HCT116 (cell line): ENCODE measurements around the gene TPP1. TPM values are rescaled to one million over a fixed set of nuclear protein-coding genes. Genes with fewer than 3 reads are reported as not detected.

Experiments used
- ATAC-seq: fragments of 200-7000 bp; cut with Tn5 transposase; 2 replicates; pipeline ENCODE4 v1.9.1; 2020; ENCODE audit warnings: mild to moderate bottlenecking, moderate library complexity
- BruUV-seq: library from RNA; stranded (reverse); fragments of 400-500 nt; replicated peaks from 2 replicates; lab custom pipeline; 2021; lab: Mats Ljungman, UMichigan
- CTCF ChIA-PET: fragments of 300-600 bp; sonication (Branson Sonifier 250); formaldehyde crosslinking; loops from one replicate; lab custom pipeline; 2021; ENCODE audit warnings: antibody characterized with exemption; lab: Charles Lee
- POLR2A ChIA-PET: fragments of 300-600, 350-600 bp; sonication (Branson Sonifier 250); formaldehyde crosslinking; loops from one replicate; lab custom pipeline; 2021; ENCODE audit warnings: antibody characterized with exemption; lab: Charles Lee
- RAD21 ChIA-PET, 2 experiments: fragments of 300-600 bp; sonication (Branson Sonifier 250); formaldehyde crosslinking; loops; one replicate each; lab custom pipeline; 2023; ENCODE audit warnings: low total read pairs in 2 of 2; ENCODE audit not compliant: uncharacterized antibody in 2 of 2, unreplicated experiment in 2 of 2, low non-redundant PET in 1 of 2; lab: Charles Lee
- DNase-seq: peaks from one replicate; pipeline ENCODE4 v3.0.0-alpha.2; 2010; ENCODE audit warnings: low read depth, low spot score
- H2AFZ ChIP-seq: fragments of 200-600 bp; shearing (Covaris generic), sonication (generic); 2 replicates; pipeline ENCODE4 v1.6.1; 2017; ENCODE audit warnings: low read depth, mixed run types, mixed read lengths, antibody characterized with exemption, low read length; ENCODE audit not compliant: poor library complexity, severe bottlenecking
- H3K27ac ChIP-seq: 2 replicates; pipeline ENCODE4 v1.5.1; 2012; ENCODE audit warnings: low read depth, low read length
- H3K27me3 ChIP-seq: fragments of 200-600 bp; sonication (generic); 2 replicates; pipeline ENCODE4 v1.6.1; 2016; ENCODE audit warnings: mixed run types, low read length, mixed read lengths; ENCODE audit not compliant: insufficient read depth
- H3K36me3 ChIP-seq, 2 experiments: fragments of 200-500 bp in 1 of 2; fragments of 200-600 bp in 1 of 2; sonication (Bioruptor generic) in 1 of 2; sonication (generic) in 1 of 2; 2 replicates each; pipeline versions ENCODE4 v1.5.1 to v1.6.1; 2014 to 2016; ENCODE audit warnings: low read length in 2 of 2, inconsistent platforms in 1 of 2, mixed read lengths in 1 of 2, mixed run types in 1 of 2; ENCODE audit not compliant: insufficient read depth in 2 of 2, control insufficient read depth in 1 of 2
- H3K4me1 ChIP-seq, 2 experiments: fragments of 200-600 bp in 1 of 2; sonication (generic) in 1 of 2; 2 replicates each; pipeline versions ENCODE4 v1.5.1 to v1.6.1; 2012 to 2017; ENCODE audit warnings: low read length in 2 of 2, inconsistent platforms in 1 of 2, mild to moderate bottlenecking in 1 of 2, mixed read lengths in 1 of 2, mixed run types in 1 of 2, moderate library complexity in 1 of 2; ENCODE audit not compliant: insufficient read depth in 2 of 2, control insufficient read depth in 1 of 2
- H3K4me2 ChIP-seq: fragments of 200-600 bp; sonication (generic); 2 replicates; pipeline ENCODE4 v1.6.1; 2017; ENCODE audit warnings: mixed run types, low read length, mixed read lengths
- H3K4me3 ChIP-seq, 2 experiments: fragments of 200-600 bp in 1 of 2; sonication (generic) in 1 of 2; replicated peaks in 1 of 2; 2 replicates each; pipeline ENCODE4 v1.5.1; 2011 to 2016; ENCODE audit warnings: low read length in 2 of 2, control low read depth in 1 of 2, low read depth in 1 of 2, mild to moderate bottlenecking in 1 of 2, mixed read lengths in 1 of 2, mixed run types in 1 of 2
- H3K79me2 ChIP-seq: fragments of 200-600 bp; sonication (generic); 2 replicates; pipeline ENCODE4 v1.6.1; 2017; ENCODE audit warnings: mild to moderate bottlenecking, mixed run types, low read length, moderate library complexity, mixed read lengths; ENCODE audit not compliant: insufficient read depth
- H3K9ac ChIP-seq: fragments of 200-600 bp; sonication (generic); 2 replicates; pipeline ENCODE4 v1.6.1; 2016; ENCODE audit warnings: low read length, mixed read lengths
- H3K9me2 ChIP-seq: fragments of 200-600 bp; sonication (generic), shearing (Covaris generic); 2 replicates; pipeline ENCODE4 v1.6.1; 2017; ENCODE audit warnings: mixed run types, mild to moderate bottlenecking, moderate library complexity; ENCODE audit not compliant: insufficient read depth
- H3K9me3 ChIP-seq, 2 experiments: fragments of 200-500 bp in 1 of 2; fragments of 200-600 bp in 1 of 2; sonication (Bioruptor generic) in 1 of 2; sonication (generic) in 1 of 2; 2 replicates each; pipeline ENCODE4 v1.6.1; 2014 to 2017; ENCODE audit warnings: low read length in 2 of 2, mixed read lengths in 2 of 2, inconsistent platforms in 1 of 2, low read depth in 1 of 2, mild to moderate bottlenecking in 1 of 2, mixed run types in 1 of 2, moderate library complexity in 1 of 2; ENCODE audit not compliant: control insufficient read depth in 1 of 2, insufficient read depth in 1 of 2
- H4K20me1 ChIP-seq: fragments of 200-600 bp; sonication (generic), shearing (Covaris generic); 2 replicates; pipeline ENCODE4 v1.6.1; 2017; ENCODE audit warnings: mixed run types, mild to moderate bottlenecking, moderate library complexity; ENCODE audit not compliant: insufficient read depth
- EZH2 ChIP-seq: fragments of 200-600 bp; sonication (generic); IDR thresholded peaks from 2 replicates; pipeline ENCODE4 v1.6.1; 2017; ENCODE audit warnings: antibody characterized with exemption, mixed run types
- EZH2phosphoT487 ChIP-seq: fragments of 200-600 bp; IDR thresholded peaks from 2 replicates; pipeline ENCODE4 v1.6.1; 2018; ENCODE audit warnings: antibody characterized with exemption, borderline replicate concordance
- POLR2AphosphoS5 ChIP-seq: IDR thresholded peaks from 2 replicates; pipeline ENCODE4 v1.6.1; 2011; ENCODE audit warnings: mild to moderate bottlenecking, low read depth, low read length, moderate library complexity
- RAD21 ChIP-seq: IDR thresholded peaks from 2 replicates; pipeline ENCODE4 v1.6.1; 2012; ENCODE audit warnings: low read depth, mild to moderate bottlenecking
- SIN3A ChIP-seq: IDR thresholded peaks from 2 replicates; pipeline ENCODE4 v1.6.1; 2012; ENCODE audit warnings: low read depth
- SRF ChIP-seq: IDR thresholded peaks from 2 replicates; pipeline ENCODE4 v1.6.1; 2012; ENCODE audit warnings: low read depth
- TCF7L2 ChIP-seq: IDR thresholded peaks from 2 replicates; pipeline ENCODE4 v1.7.0; 2011; ENCODE audit warnings: borderline replicate concordance, inconsistent platforms; ENCODE audit not compliant: insufficient read depth, insufficient read length; ENCODE audit errors: extremely low read depth
- YY1 ChIP-seq: IDR thresholded peaks from 2 replicates; pipeline ENCODE4 v1.6.1; 2011; ENCODE audit warnings: low read length, low read depth, moderate library complexity, mild to moderate bottlenecking; ENCODE audit not compliant: insufficient replicate concordance; ENCODE audit errors: extremely low read depth
- ZFX ChIP-seq: fragments of 450-650 bp; IDR thresholded peaks from 2 replicates; pipeline ENCODE4 v1.6.1; 2017
- ZNF274 ChIP-seq: fragments of 200-500 bp; sonication (Bioruptor generic); IDR thresholded peaks from 2 replicates; pipeline ENCODE4 v1.6.1; 2014; ENCODE audit warnings: mild to moderate bottlenecking, low read depth, low read length, inconsistent platforms
- intact Hi-C: fragments of 100-400 bp; cut with micrococcal nuclease; formaldehyde crosslinking; loops from 2 replicates; pipeline ENCODE4 v1.10.0; 2022
- total RNA-seq: library from RNA; stranded (reverse); gene quantifications from one replicate; pipeline ENCODE4 v1.2.1, GENCODE V29; 2021; ENCODE audit not compliant: unreplicated experiment
- TF ChIP-seq, protein P1 (sequence below), 3 experiments: fragments of 200-600 bp in 1 of 3; sonication (generic) in 1 of 3; IDR thresholded peaks in 2 of 3; conservative IDR thresholded peaks in 1 of 3; 2 replicates each; pipeline ENCODE4 v1.5.1; 2012 to 2017; ENCODE audit warnings: low read depth in 2 of 3, low read length in 2 of 3, antibody characterized with exemption in 1 of 3, borderline replicate concordance in 1 of 3, control low read depth in 1 of 3, mild to moderate bottlenecking in 1 of 3, mixed read lengths in 1 of 3, mixed run types in 1 of 3, moderate library complexity in 1 of 3; ENCODE audit not compliant: insufficient read depth in 1 of 3
- TF ChIP-seq, protein P2 (sequence below): IDR thresholded peaks from 2 replicates; pipeline ENCODE4 v1.6.1; 2012; ENCODE audit warnings: low read depth

Gene TPP1
- total RNA-seq, 1 experiment from 2014 or later, result 44.7 TPM

DNA sequence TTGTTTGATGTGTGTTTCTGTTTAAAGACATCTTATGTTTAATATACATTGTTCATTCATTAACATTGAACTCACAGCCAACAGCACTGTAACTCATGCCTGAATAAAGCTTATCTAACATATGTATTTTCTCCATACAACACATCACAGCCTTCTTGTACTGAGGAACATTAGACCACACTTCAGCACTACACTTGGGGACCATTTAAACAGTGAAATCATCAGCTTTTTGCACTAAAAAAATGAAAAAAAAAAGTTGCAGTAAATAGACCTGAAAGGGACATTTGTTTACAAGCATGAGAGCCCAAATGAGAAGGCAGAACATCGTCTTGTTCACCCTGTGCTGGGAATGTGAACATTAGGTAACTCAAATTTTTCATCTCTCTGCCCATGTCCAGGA lies 15.3 kb upstream of the TPP1 start:
- Histone ChIP-seq H3K4me1 (peaks cover 6 to 14% of the 10 kb centered on the region in 2 experiments; a peak in 3 of 4 replicates), H3K79me2 (no peaks in the 10 kb centered on the region), H3K27ac (no peak overlapping the region), H2AFZ (no peak overlapping the region), H3K36me3 (no peaks in the 10 kb centered on the region), H3K27me3 (no peaks in the 10 kb centered on the region), H3K9me3 (no peaks in the 10 kb centered on the region), H3K9me2 (no peaks in the 10 kb centered on the region), H4K20me1 (no peaks in the 10 kb centered on the region)
- intact Hi-C loops, result no loop called here
- ATAC-seq, result no peak
- TF ChIP-seq ZFX (no peak), EZH2 (no peak), RAD21 (no peak), TCF7L2 (no peak), YY1 (no peak), POLR2AphosphoS5 (no peak), SRF (no peak), ZNF274 (no peak), EZH2phosphoT487 (no peak), SIN3A (no peak)
- TF ChIP-seq, protein P1, sequence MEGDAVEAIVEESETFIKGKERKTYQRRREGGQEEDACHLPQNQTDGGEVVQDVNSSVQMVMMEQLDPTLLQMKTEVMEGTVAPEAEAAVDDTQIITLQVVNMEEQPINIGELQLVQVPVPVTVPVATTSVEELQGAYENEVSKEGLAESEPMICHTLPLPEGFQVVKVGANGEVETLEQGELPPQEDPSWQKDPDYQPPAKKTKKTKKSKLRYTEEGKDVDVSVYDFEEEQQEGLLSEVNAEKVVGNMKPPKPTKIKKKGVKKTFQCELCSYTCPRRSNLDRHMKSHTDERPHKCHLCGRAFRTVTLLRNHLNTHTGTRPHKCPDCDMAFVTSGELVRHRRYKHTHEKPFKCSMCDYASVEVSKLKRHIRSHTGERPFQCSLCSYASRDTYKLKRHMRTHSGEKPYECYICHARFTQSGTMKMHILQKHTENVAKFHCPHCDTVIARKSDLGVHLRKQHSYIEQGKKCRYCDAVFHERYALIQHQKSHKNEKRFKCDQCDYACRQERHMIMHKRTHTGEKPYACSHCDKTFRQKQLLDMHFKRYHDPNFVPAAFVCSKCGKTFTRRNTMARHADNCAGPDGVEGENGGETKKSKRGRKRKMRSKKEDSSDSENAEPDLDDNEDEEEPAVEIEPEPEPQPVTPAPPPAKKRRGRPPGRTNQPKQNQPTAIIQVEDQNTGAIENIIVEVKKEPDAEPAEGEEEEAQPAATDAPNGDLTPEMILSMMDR (IDR thresholded peaks at IDR 0.05 in 2 of 3, conservative IDR thresholded peaks at IDR 0.05 in 1 of 3; ENCODE audit: borderline replicate concordance in 1 of 3, insufficient read depth in 1 of 3, low read depth in 2 of 3, low read length in 2 of 3), result no peak
- TF ChIP-seq, protein P2, sequence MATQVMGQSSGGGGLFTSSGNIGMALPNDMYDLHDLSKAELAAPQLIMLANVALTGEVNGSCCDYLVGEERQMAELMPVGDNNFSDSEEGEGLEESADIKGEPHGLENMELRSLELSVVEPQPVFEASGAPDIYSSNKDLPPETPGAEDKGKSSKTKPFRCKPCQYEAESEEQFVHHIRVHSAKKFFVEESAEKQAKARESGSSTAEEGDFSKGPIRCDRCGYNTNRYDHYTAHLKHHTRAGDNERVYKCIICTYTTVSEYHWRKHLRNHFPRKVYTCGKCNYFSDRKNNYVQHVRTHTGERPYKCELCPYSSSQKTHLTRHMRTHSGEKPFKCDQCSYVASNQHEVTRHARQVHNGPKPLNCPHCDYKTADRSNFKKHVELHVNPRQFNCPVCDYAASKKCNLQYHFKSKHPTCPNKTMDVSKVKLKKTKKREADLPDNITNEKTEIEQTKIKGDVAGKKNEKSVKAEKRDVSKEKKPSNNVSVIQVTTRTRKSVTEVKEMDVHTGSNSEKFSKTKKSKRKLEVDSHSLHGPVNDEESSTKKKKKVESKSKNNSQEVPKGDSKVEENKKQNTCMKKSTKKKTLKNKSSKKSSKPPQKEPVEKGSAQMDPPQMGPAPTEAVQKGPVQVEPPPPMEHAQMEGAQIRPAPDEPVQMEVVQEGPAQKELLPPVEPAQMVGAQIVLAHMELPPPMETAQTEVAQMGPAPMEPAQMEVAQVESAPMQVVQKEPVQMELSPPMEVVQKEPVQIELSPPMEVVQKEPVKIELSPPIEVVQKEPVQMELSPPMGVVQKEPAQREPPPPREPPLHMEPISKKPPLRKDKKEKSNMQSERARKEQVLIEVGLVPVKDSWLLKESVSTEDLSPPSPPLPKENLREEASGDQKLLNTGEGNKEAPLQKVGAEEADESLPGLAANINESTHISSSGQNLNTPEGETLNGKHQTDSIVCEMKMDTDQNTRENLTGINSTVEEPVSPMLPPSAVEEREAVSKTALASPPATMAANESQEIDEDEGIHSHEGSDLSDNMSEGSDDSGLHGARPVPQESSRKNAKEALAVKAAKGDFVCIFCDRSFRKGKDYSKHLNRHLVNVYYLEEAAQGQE, result no peak
- TF ChIP-seq, all 23 proteins: peak for 0
- no TSS peak for BruUV-seq
- POLR2A ChIA-PET, result no interaction called here
- Histone ChIP-seq H3K4me3 (no peak overlapping the region), H3K4me2 (no peak overlapping the region), H3K9ac (no peak overlapping the region)
- CTCF ChIA-PET, result no interaction called here
- RAD21 ChIA-PET, result no interaction called here
- no peak for DNase-seq
